Activated CD8-positive, alpha-beta memory T cell treated with anti-CD3 and anti-CD28 coated beads, Interleukin-2, amount 50 U/mL, for 1 hour (primary cell): ENCODE data around the gene CROT.
A peak's percentile ranks its signal among the peaks of the same experiment; 100 is the strongest.

Experiments
- DNase-seq: peaks from one replicate; pipeline ENCODE4 v3.0.0-alpha.2; 2020; ENCODE audit errors: extremely low read depth

Gene CROT

DNA sequence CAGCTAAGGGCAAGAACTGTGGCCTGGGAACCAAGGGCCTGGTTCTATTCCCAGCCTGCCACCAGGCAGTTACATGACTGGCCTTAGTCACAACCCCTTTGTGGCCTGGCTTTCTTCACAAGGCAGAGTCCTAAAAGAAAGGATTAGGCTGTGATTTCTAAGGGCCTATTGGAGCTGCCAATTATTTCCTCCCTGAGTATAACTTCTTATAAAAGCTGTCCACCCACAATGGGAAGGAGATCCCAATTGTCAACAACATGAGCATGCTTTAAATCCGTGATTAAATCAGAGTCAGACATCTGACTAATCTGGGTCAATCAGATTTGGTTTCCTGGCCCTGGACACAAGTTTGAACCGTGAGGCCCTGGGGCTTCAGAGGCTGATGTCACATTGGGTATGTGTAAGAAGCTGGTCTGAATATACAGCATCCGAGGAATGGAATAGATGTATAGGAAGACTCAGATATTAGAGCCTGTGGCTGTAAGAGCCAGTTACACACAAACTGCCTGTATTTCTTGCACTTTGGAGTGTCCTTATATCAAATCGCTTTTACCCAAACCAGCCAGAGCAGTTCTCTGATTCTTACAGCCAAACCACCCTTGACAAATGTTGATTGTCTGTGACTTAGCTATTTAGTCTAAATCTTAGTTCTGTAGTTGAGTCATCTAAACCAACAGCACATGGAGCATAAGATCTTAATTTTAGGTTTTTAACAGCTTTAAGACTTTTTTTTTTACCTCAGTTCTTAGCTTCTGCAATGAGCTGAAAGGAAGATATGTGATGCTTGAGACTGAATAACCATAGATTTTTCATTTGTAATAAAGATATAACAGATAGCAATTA lies 68.7 kb downstream of the CROT start:
- no peak for DNase-seq

DNA sequence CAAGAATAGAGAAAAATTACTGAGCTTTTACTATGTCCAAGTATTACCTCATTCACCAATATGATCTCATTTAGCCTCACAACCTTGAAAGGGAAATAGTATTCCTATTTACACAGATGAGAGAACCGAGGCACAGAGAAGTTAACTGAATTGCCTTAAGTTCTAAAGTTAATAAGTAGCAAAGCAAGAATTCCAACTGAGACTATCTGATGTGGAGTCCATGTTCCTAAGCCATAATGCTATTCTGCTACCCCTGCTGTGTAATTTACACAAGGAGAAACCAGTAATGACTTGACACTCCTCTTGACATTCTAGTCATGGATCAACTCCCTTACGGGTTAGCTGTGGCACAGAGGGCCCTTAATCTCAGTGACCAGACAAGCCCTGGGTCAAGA lies 69.3 kb downstream of the CROT start:
- DNase-seq, result no peak

GRCh38 chr7:87416682-87417587 lies 71.5 kb downstream of the CROT start:
- peak; percentile 28 for DNase-seq

- no peak for DNase-seq
These were observed 74.7 kb downstream of the CROT start for GRCh38 chr7:87420173-87420572.

DNA sequence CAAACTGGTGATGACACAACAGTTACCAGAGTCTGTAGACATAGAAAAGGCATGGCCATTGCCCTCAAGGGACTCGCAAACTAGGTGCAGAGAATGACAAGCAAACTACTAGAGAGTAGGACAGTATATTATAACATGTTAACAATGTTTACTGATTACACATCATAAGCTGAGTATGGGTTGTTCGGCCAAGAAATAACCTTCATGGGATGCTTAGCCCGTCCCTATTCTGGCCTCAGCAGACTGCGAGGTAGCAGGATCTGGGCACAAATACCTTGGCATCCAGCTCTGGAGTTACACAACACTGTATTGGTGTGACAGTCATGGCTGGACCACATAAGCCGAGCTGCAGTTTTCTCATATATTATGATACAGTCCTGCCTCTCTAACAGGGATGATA lies 78.6 kb downstream of the CROT start:
- DNase-seq, result no peak

DNA sequence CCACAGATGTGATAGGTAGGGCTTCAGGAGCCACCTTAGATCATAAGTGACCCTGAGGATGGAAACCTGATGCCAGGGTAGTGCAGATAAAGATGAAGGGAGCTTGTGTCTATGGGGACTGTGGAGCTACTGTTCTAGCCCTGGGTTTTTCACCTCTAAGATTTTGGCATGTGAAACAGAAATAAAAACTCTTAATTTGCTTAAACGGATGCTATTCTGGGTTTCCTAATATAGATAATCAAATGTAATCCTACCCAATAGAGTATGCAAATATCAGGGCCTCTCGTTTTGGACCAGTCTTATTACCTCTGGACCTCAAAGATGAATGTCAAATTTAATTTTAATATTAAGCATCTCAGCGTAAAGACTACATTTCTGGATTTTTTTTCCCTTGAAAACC lies 80.7 kb downstream of the CROT start:
- DNase-seq, result no peak

GRCh38 chr7:87427288-87427687 lies 81.8 kb downstream of the CROT start:
- no peak for DNase-seq

GRCh38 chr7:87432536-87432935 lies 87.1 kb downstream of the CROT start:
- no peak for DNase-seq

DNA sequence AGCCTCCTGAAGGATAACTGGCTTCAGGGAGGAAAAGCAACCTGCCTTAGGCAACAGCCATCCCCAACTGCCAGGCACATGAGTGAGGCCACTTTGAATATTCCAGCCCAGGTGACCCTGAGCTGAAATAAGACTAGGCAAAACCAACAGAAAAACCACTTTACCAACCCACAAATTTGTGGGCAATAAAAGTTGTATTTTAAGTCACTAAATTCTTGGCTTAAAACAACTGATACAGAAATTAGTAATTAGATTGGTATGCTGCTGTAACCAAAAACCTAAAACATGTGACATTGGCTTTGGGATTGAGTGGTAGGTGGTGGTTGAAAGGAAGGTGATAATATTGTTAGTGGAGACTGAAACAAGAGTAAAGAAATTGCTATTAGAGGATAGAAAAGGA lies 90.1 kb downstream of the CROT start:
- no peak for DNase-seq

DNA sequence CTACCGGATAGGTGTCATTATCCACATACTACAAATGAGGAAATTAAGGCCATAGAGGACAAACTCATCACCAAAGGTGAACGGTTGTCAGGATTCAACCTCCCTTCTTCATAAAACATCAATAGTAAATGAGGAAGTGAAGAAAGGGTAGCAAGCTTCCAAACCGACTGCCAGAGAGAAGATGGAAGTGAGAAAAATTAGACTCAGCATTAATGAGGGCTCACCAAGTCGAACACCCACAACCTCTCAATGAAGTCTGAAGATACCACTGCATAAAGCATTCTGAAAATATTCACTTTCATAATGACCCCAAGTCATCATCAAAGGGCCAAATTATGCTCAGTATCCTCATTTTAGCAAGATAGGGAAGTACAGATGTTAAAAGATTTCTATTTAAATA lies 100.4 kb downstream of the CROT start:
- no peak for DNase-seq

GRCh38 chr7:87447116-87447635 lies 101.7 kb downstream of the CROT start:
- no peak for DNase-seq

- no peak for DNase-seq
These were observed 102.9 kb downstream of the CROT start for GRCh38 chr7:87448388-87448787.
